UCSD-AML1 (cell line): Measurements from ENCODE around the gene PACSIN3.

Experiments used
- DNase-seq: peaks from one replicate; lab custom pipeline; 2025; ENCODE audit not compliant: unreplicated experiment; lab: John Stamatoyannopoulos, UW

Gene PACSIN3

DNA sequence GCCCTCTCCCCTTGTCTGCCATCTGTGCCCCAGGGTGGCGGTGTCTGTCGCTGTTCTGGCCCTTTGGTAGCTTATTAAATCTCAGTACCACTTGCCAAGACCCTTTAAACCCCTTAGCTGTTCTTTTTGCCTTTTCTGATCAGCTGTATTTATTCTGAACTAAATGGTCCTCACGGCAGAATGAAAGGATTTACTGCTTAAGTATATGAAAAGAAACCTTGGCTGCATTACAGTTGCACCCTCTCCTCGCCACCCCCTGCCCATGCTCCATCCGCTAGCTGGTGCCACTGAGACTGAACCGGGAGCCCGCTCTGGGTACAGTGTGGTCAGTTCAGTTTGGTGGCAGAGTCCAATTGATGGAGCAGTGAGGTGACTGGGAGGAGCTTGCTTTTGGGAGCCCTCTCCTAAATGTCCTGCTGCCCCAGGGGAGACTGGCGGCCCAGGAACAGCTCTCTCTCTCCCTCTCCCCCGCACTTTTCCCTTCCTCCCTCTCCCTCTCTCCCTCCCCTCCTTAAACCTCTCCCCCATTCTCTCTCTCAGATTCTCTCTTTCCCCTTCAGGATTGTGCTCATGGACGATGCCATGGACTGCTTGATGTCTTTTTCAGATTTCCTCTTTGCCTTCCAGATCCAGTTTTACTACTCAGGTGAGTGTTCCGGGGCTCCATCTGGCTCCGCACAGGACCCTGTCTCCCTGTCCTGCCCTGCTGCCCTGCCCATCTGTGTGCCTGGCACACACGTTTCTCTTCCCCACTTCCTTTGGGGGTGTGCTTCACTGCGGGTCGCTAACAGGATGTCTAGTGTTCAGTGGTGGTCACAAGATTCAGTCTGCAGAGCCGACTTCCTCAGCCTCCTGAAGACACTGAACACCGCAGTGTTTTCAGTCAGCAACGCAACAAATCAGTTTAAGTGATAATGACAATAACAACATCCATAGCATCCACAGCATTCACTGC is 31.3 kb downstream of the PACSIN3 start:
- peak; percentile 34 for DNase-seq

- DNase-seq, result peak; percentile 78
Observed at GRCh38 chr11:47152953-47153950, 33.0 kb downstream of the PACSIN3 start.

GRCh38 chr11:47152126-47152952 is 33.9 kb downstream of the PACSIN3 start:
- DNase-seq, result no peak

DNA sequence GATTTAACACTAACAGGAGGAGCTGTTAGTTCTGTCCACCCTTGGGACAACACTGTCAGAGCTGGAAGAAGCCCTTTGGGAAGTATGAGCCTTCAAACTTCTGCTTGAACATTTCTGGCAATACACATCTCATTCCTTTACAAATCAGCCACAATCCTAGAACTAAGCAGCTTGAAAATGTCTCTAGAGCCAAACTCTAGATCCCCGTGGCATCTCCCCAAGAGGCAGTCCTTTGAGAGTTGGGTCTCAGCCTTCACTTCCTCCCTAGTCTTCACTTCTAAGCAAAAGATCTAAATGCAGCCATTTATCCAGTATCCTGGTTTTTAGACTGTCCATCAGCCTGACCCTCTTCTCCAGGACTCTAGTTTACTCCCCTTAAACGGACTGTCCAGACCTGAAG is 36.5 kb downstream of the PACSIN3 start:
- DNase-seq, result no peak

DNA sequence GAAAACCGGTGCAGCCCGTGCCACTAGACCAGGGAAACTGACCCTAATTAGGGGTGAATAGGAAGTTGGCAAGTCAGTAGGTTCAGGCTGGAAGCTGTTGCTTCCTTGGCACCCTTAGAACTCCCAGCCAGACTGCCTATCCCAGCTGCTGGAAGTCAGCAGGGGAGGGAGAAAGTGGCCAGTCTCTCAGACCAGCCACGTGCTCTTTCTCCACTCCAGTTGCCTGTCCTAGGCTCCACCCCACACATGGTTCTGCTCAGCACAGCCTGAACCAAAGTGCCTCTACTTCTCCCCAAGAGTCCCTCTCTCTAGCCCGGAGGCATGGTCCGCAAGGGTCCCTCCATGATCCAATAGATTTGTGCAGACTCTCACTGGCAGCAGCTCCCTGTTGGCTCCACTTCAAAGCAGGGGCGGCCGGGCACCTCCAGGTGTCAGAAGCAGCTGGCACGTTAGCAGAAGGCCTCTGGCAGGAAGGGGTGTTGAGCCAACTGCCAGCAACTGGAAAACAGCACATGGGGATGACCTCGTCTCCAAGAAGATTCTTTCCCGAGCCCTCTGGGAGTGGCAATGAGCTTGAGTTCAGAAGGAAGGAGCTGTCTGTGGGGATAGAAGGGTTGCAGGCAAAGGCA is 37.2 kb downstream of the PACSIN3 start:
- no peak for DNase-seq

DNA sequence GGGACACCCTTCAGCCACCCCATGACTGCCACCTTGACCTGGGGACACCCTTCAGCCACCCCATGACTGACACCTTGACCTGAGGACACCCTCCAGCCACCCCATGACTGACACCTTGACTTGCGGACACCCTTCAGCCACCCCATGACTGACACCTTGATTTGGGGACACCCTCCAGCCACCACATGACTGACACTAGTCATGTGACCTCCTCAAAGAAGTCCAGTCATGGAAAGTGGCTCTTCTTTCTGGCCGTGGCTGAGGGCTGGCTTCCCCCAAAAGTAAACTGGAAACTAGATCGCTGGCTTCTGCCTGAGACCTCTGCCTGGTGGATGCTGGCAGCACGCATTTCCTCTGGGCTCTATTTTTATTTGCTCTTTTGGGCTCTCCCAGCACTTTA is 38.0 kb downstream of the PACSIN3 start:
- DNase-seq, result no peak

DNA sequence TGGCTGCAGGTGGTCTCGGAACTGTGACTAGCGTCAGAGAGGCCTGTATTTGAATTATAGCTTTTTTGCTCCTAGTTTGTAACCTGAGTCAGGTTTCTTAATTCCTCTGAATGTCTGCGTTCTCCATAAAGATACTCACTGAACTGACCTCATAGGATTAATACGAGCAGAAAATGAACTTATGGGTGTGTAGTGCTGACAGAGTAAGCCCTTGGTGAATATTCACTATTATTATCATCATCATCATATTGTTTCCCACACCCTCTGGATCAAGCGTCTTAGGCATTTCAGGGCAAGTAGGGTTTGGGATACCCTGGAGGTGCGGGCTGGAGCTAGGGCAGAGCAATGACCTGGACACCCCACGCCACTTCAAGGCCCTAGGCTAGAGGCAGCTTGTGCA is 38.6 kb downstream of the PACSIN3 start:
- no peak for DNase-seq

- no peak for DNase-seq
Observed at GRCh38 chr11:47147250-47147649, 39.0 kb downstream of the PACSIN3 start.

GRCh38 chr11:47144541-47144940 is 41.7 kb downstream of the PACSIN3 start:
- no peak for DNase-seq

DNA sequence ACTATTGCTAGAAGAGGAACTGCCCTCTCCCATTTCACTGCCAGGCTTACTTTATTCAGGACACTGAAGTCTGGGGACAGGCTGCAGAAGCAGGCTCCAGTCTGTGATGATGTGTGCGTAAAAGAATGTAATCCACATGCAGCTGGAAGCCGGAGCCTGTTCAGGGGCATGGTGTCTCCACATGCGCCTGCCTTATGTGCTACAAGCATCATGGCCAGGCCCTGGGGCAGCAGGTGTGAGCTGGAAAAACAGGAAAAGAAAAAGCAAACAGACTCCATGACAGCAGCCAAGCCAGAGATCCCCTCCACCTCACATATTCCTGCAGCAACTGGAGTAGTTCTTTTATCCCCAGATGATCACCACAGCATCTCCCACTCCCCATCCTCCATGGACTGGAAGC is 42.9 kb downstream of the PACSIN3 start:
- no peak for DNase-seq

DNA sequence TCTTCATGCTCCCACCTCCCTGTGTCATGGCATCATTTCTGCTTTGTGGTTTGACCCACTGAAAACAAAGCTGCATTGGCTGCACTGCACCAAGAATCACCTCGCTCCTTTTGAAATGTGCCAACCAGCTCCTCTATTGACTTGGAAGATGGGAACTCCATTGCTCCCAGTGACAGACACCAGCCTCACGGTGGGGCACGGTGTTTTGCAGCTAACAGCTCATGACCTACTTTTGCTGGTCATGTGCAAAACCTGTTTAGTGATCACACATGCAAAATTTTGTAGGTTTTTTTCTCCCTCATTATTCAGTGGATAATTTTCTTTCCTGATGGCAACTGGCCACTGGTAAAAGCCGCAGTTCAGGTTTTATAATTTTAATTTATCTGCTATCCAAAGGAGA is 46.4 kb downstream of the PACSIN3 start:
- DNase-seq, result no peak

DNA sequence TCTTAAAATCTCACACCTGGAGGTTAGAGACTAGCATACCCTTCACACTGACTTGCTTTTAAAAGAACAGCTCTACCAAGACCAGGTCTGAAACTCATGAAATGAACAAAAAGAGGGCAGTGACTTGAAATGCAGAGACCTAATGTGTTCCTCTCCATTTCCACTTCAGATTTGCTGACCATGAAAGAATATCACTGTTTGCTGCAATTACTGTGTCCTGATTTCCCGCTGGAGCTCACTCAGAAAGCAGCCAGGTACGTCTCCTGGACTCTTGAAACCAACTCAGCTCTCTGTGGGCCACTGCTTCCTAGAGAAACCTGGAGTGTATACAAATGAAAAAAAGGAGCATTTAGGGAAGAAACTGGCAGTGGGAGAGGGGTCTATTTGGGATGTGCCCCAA is 48.8 kb downstream of the PACSIN3 start:
- no peak for DNase-seq

- no peak for DNase-seq
Observed at GRCh38 chr11:47136921-47137320, 49.3 kb downstream of the PACSIN3 start.

GRCh38 chr11:47136327-47136726 is 49.9 kb downstream of the PACSIN3 start:
- DNase-seq, result no peak

- DNase-seq, result no peak
Observed at GRCh38 chr11:47132981-47133380, 53.3 kb downstream of the PACSIN3 start.

DNA sequence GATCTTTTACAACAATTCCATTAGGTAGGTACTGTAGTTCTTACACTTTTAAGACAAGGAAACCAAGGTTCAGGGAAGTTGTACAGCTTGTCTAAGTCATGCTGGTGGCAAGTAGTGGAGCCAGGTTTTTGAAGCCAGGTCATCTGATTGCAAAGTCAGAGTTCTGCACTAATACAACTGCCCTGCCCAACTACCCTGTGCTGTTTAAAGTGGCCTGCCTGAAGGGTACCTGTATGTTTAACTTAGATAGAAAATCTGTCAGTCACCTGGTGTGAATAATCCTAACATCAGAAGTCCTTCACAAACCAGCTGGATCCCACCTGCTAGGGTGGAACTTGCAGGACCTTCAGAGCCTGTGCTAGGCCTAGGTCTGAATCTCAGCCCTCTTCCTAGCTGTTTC is 53.7 kb downstream of the PACSIN3 start:
- DNase-seq, result no peak

DNA sequence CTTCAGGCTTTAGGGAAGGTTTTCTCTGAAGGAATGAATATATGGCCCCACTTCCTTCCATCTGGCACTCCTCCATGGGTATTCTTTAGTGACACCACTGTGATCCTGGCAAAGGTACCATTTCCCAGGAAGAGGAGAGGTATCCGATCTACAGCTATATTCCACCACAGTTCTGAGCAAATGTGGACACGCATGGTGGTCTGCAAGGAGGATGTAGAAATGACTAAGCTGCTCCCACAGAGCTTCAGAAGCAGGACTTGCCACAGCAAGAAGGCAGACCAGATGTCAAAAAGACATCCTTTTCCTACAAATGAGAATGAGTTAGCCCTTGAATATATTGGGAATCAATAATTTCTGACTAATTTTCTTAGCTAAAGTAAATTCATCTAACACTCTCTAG is 55.1 kb downstream of the PACSIN3 start:
- no peak for DNase-seq

- DNase-seq, result no peak
Observed at GRCh38 chr11:47130543-47130942, 55.7 kb downstream of the PACSIN3 start.
